HepG2 (cell line): ENCODE results near the gene CASS4. TPM values are rescaled to one million over a fixed set of nuclear protein-coding genes. Genes with fewer than 3 reads are reported as not detected.
A peak's percentile ranks its signal among the peaks of the same experiment; 100 is the strongest.

Experiments used
- ARNTL ChIP-seq: sonication (generic); formaldehyde crosslinking; IDR thresholded peaks from 2 replicates; pipeline ENCODE4 v1.4.0; 2020; ENCODE audit warnings: mild to moderate bottlenecking, missing genetic modification reagents
- IKZF5 ChIP-seq: IDR thresholded peaks from 2 replicates; pipeline ENCODE4 v1.6.1; 2018; ENCODE audit warnings: missing genetic modification reagents, mild to moderate bottlenecking, missing compliant biosample characterization
- MAFG ChIP-seq: sonication (generic); formaldehyde crosslinking; IDR thresholded peaks from 2 replicates; pipeline ENCODE4 v1.5.1; 2020; ENCODE audit warnings: mild to moderate bottlenecking, missing genetic modification reagents
- MAFK ChIP-seq, 2 experiments: IDR thresholded peaks in 1 of 2; conservative IDR thresholded peaks in 1 of 2; 2 replicates each; pipeline ENCODE4 v1.6.1; 2011; ENCODE audit warnings: improper control_type of control experiment in 2 of 2, low read length in 2 of 2
- MED13 ChIP-seq: sonication (generic); formaldehyde crosslinking; IDR thresholded peaks from 2 replicates; pipeline ENCODE4 v1.5.0; 2020; ENCODE audit warnings: missing genetic modification reagents
- MIXL1 ChIP-seq: IDR thresholded peaks from 2 replicates; pipeline ENCODE4 v1.6.1; 2016
- NFE2 ChIP-seq: sonication (generic); formaldehyde crosslinking; IDR thresholded peaks from 2 replicates; pipeline ENCODE4 v1.4.0; 2020; ENCODE audit warnings: missing genetic modification reagents
- ONECUT2 ChIP-seq: sonication (generic); formaldehyde crosslinking; IDR thresholded peaks from 2 replicates; pipeline ENCODE4 v1.4.0; 2020; ENCODE audit warnings: missing genetic modification reagents
- PHF5A ChIP-seq: IDR thresholded peaks from one replicate; pipeline ENCODE4 v1.6.1; 2018; ENCODE audit warnings: low read depth, missing genetic modification reagents; ENCODE audit not compliant: unreplicated experiment
- PLRG1 ChIP-seq: fragments of 450-650 bp; conservative IDR thresholded peaks from 2 replicates; pipeline ENCODE4 v1.6.1; 2016
- RBFOX2 ChIP-seq: fragments of 200-400 bp; formaldehyde crosslinking; IDR thresholded peaks from 2 replicates; pipeline ENCODE4 v1.6.1; 2017; ENCODE audit warnings: low read depth, mild to moderate bottlenecking, low read length
- TFAP4 ChIP-seq: sonication (generic); IDR thresholded peaks from 2 replicates; pipeline ENCODE4 v1.6.1; 2016; ENCODE audit warnings: low read depth, borderline replicate concordance
- ZNF280B ChIP-seq: sonication (generic); formaldehyde crosslinking; IDR thresholded peaks from 2 replicates; pipeline ENCODE4 v1.5.0; 2020; ENCODE audit warnings: missing genetic modification reagents, mild to moderate bottlenecking, borderline replicate concordance
- ZNF501 ChIP-seq: sonication (generic); formaldehyde crosslinking; IDR thresholded peaks from 2 replicates; pipeline ENCODE4 v1.5.1; 2020; ENCODE audit warnings: mild to moderate bottlenecking, moderate library complexity, missing genetic modification reagents
- ZNF552 ChIP-seq: sonication (generic); formaldehyde crosslinking; IDR thresholded peaks from 2 replicates; pipeline ENCODE4 v1.9.0; 2022; ENCODE audit warnings: missing genetic modification reagents, mild to moderate bottlenecking, borderline replicate concordance
- ZNF557 ChIP-seq: sonication (generic); formaldehyde crosslinking; IDR thresholded peaks from 2 replicates; pipeline ENCODE4 v1.4.0; 2020; ENCODE audit warnings: missing genetic modification reagents
- ZNF570 ChIP-seq: sonication (generic); formaldehyde crosslinking; IDR thresholded peaks from 2 replicates; pipeline ENCODE4 v1.4.0; 2020; ENCODE audit warnings: mild to moderate bottlenecking, missing genetic modification reagents, borderline replicate concordance
- ZNF614 ChIP-seq: IDR thresholded peaks from 2 replicates; pipeline ENCODE4 v1.6.1; 2018; ENCODE audit warnings: missing biosample characterization, missing genetic modification reagents, inconsistent platforms, borderline replicate concordance
- ZNF740 ChIP-seq: sonication (generic); formaldehyde crosslinking; IDR thresholded peaks from 2 replicates; pipeline ENCODE4 v1.4.0; 2020; ENCODE audit warnings: missing genetic modification reagents
- ZNF747 ChIP-seq: sonication (generic); formaldehyde crosslinking; IDR thresholded peaks from 2 replicates; pipeline ENCODE4 v1.8.1; 2023; ENCODE audit warnings: missing genetic modification reagents, mild to moderate bottlenecking, borderline replicate concordance
- ZNF782 ChIP-seq: sonication (generic); formaldehyde crosslinking; IDR thresholded peaks from 2 replicates; pipeline ENCODE4 v1.4.0; 2020; ENCODE audit warnings: missing genetic modification reagents, mild to moderate bottlenecking, borderline replicate concordance
- polyA plus RNA-seq, 8 experiments: library from polyadenylated mRNA; depleted of rRNA in 3 of 8; stranded (reverse) in 7 of 8; unstranded in 1 of 8; fragments of >200 nt; fragmentation: Illumina TruSeq in 4 of 8; extraction: Trizol in 4 of 8; gene quantifications; 2 replicates each; pipeline versions ENCODE4 v1.2.1 to v1.2.3, GENCODE V29; 2011 to 2016; ENCODE audit warnings: low read depth in 4 of 8, missing spikeins in 1 of 8, mixed read lengths in 1 of 8; ENCODE audit not compliant: insufficient read depth in 1 of 8
- total RNA-seq, 5 experiments: library from RNA; depleted of rRNA; stranded (reverse); fragments of >200 nt; fragmentation: Illumina TruSeq; extraction: Trizol; gene quantifications; 2 replicates each; pipeline ENCODE4 v1.2.3, GENCODE V29; 2016; ENCODE audit warnings: low read depth in 1 of 5
- TF ChIP-seq, protein P1 (sequence below): fragments of 450-650 bp; IDR thresholded peaks from 2 replicates; pipeline ENCODE4 v1.6.1; 2016

The CASS4 gene
- total and polyA plus RNA-seq, 2 of the 13 experiments (the other 11 are each of a cell fraction or from before 2014, with no cell fraction given), result 0.17 to 0.49 TPM

- TF ChIP-seq, protein P1, sequence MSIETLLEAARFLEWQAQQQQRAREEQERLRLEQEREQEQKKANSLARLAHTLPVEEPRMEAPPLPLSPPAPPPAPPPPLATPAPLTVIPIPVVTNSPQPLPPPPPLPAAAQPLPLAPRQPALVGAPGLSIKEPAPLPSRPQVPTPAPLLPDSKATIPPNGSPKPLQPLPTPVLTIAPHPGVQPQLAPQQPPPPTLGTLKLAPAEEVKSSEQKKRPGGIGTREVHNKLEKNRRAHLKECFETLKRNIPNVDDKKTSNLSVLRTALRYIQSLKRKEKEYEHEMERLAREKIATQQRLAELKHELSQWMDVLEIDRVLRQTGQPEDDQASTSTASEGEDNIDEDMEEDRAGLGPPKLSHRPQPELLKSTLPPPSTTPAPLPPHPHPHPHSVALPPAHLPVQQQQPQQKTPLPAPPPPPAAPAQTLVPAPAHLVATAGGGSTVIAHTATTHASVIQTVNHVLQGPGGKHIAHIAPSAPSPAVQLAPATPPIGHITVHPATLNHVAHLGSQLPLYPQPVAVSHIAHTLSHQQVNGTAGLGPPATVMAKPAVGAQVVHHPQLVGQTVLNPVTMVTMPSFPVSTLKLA, result peak; percentile 84
- TF ChIP-seq PLRG1 (no peak), NFE2 (CRISPR knock-in tag) (no peak), ZNF280B (CRISPR knock-in tag) (peak; percentile 98; the same call in 1 of the 2 replicates), ZNF747 (CRISPR knock-in tag) (peak; percentile 97), ZNF740 (peak; percentile 91), MED13 (no peak; the same call in 1 of the 2 replicates), ZNF501 (CRISPR knock-in tag) (peak; percentile 99), ARNTL (CRISPR knock-in tag) (peak; percentile 63), IKZF5 (CRISPR knock-in tag) (peak; percentile 94), PHF5A (peak; percentile 84), ONECUT2 (peak; percentile 48; the same call in 1 of the 2 replicates), MAFG (CRISPR knock-in tag) (no peak), ZNF557 (CRISPR knock-in tag) (no peak; the same call in 1 of the 2 replicates), MAFK (conservative IDR thresholded peaks at IDR 0.05 in 1 of 2, IDR thresholded peaks at IDR 0.05 in 1 of 2; ENCODE audit: low read length in 2 of 2) (no peak; a peak in 2 of 4 replicates), ZNF570 (CRISPR knock-in tag) (0 out of 2 replicates have a peak, but pooled peaks have one; percentile 17), ZNF614 (CRISPR knock-in tag) (peak; percentile 93; the same call in 1 of the 2 replicates), RBFOX2 (peak; percentile 97), ZNF782 (CRISPR knock-in tag) (peak; percentile 88; the same call in 1 of the 2 replicates), MIXL1 (CRISPR knock-in tag) (peak; percentile 74), TFAP4 (peak; percentile 41; the same call in 1 of the 2 replicates), ZNF552 (CRISPR knock-in tag) (peak; percentile 76; the same call in 1 of the 2 replicates)
These were observed 56.4 kb downstream of the CASS4 start, which contains the start of gene RTF2 (continued) for GRCh38 chr20:56468316-56469076.
